ENCODE measurements around the gene EXD3.

The EXD3 gene

DNA sequence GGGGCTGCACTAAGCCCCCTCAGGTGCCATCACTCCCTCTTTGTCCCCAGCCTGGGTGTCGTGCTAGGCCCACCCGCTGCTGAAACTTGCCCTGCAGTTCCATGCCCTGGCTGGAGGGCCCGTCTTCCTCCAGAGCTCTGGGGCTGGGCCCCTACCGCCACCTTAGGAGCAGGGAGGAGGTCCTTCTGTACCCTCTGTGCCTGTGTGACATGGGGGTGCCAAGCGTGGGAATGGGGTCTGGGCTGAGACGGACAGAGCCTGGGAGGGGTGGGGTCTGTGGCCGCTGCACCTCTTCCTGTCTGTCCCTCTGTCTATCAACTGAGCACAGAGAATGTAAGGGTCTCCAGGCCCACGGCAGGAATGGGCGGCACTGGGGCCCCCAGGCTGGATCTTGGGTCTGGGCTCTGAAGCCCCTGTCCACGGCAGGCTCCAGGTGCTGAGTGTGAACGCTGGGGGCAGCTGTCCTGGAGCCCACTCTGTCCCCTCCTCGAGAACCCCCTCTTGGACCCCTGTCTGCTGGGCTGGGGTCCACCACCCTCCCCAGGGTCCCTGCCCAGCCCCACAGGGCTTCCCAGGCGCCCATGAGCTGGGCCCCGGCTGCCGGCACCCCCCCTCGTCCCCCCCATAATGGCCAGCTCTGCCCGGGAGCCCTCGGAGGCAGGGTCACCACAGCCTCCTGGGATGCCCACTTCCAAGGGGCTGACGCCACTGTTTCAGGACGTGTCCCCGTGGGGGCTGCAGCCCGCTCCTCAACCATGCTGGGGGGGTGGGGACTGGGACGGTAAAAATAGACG is 105.0 kb downstream of the EXD3 start:
- no peak for DNase-seq (ENCODE audit: low spot score)

GRCh38 chr9:137317021-137317717 is 105.8 kb downstream of the EXD3 start:
- no peak for DNase-seq (ENCODE audit: low spot score)

DNA sequence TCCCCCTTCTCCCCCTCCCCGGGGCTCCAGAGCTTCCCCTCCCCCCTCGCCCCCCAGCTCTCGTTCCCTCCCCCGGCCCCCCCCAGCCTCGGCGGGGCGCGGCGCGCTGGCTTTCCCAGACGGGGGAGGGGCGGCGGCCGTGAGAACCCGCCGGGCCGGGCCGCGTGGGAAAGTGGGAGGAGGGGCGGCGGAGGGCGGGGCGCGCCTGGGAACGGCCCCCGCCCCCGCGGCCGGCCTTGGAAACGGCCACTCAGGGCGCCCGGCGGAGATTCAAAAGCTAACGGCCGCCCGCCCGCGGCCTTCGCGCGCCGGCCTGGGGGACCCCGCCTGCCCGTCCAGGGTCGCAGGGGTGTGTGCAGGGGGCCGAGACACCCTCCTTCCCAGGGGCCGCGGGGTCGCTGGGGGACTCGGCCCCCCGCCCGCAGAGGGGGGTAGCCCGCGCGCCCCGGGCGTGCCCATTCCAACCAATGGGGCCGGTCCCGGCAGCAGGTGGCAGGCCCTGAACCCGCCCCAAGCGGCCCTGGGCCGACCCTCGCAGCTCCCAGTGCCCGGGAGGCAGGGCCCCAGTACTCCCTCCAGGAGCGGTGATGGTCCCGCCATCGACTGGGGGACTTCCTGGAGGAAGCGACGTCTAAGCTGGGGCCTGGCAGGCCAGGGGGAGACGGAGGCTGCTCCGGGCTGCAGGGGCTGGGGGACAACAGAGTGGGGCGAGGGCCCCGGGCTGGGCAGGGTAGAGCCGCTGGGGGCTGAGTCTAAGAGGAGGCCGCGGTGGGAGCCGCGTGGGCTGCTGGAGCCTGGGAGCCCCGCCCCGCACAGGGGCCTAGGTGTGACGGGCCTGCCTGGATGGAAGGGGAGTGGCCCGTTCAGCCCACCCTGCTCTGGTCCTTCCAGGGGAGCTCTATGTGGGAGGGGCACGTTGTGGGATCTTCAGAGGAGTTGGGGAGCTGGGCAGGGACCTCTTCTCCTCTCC is 106.7 kb downstream of the EXD3 start:
- no peak for DNase-seq (ENCODE audit: low spot score)

DNA sequence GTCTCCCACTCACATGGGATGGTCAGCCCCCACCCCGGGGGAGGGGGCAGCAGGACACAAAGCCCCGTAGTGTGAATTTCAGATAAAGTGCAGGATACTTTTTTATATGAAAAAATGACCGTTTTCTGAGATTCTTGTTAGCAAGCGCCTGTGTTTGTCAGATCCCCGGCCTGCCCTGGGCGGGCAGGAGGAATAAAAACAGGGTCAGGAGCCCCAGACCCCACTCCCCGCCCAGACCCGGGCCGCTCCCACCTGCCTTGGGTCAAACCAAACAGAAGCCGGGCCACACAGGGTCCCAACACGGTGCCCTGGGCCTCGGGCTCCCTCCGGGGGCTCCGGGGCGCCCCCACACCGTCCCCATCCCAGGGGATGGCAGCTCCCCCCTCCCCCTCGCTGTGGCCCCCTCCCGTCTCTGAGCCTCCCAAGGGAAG is 107.4 kb downstream of the EXD3 start:
- DNase-seq (ENCODE audit: low spot score) = no peak

- DNase-seq (ENCODE audit: low spot score) = no peak
Observed at GRCh38 chr9:137314561-137315560, 108.1 kb downstream of the EXD3 start.

GRCh38 chr9:137313956-137314560 is 108.9 kb downstream of the EXD3 start:
- no peak for DNase-seq (ENCODE audit: low spot score)

DNA sequence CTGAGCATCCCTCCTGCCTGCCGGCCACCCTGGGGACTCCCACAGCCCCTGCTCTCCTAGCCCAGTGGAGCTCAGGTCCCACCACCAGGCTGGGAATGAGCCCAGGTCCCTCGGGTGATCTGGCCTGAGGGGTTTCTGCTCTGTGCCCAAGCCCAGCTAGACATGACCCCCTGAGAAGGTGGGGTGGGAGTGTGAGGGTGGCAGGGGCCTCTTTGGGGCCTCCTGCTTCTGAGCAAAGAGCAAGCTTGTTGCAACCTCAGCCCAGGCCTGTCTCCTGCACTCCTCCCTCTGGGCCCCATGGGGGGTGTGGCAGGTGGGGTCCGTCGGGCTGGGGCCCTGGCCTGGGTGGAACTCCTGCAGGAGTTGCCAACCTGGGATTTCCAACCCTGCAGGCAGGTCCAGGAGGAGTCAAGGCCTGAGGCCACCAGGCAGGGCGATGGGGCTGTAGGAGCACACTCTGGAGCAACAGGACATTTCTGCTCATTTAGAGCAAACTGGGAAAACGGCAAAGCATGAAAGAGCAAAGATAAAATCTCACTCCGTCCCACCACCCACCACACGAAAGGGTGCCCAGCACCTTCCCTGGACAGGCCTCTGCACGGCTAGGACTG is 109.5 kb downstream of the EXD3 start:
- DNase-seq (ENCODE audit: low spot score) = no peak

DNA sequence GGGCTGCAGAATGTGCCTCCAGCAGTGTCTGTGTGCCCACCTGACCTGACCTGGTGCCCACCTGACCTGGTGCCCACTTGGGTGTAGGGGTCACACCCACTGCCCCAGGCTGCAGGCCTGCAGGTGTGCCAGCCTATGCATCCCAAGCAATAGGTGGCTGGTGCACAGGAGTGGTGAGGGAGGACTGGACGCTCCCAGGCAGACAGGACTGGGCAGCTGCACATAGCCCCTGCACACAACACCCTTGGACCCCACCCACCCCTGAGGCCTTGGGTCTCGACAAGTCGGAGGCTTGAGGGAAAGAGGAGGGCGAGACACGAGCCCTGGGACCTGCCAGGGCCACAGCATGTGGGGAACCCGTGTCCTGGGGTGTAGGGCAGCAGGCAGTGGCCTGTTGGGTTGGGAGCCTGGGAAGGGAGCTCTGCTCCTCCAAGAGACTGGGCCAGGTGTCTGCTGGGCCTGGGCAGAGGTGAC is 110.1 kb downstream of the EXD3 start:
- no peak for DNase-seq (ENCODE audit: low spot score)

- no peak for DNase-seq (ENCODE audit: low spot score)
Observed at GRCh38 chr9:137311986-137312851, 110.7 kb downstream of the EXD3 start.

- no peak for DNase-seq (ENCODE audit: low spot score)
Observed at GRCh38 chr9:137311171-137311985, 111.6 kb downstream of the EXD3 start.

- no peak for DNase-seq (ENCODE audit: low spot score)
Observed at GRCh38 chr9:137310189-137311052, 112.5 kb downstream of the EXD3 start.

DNA sequence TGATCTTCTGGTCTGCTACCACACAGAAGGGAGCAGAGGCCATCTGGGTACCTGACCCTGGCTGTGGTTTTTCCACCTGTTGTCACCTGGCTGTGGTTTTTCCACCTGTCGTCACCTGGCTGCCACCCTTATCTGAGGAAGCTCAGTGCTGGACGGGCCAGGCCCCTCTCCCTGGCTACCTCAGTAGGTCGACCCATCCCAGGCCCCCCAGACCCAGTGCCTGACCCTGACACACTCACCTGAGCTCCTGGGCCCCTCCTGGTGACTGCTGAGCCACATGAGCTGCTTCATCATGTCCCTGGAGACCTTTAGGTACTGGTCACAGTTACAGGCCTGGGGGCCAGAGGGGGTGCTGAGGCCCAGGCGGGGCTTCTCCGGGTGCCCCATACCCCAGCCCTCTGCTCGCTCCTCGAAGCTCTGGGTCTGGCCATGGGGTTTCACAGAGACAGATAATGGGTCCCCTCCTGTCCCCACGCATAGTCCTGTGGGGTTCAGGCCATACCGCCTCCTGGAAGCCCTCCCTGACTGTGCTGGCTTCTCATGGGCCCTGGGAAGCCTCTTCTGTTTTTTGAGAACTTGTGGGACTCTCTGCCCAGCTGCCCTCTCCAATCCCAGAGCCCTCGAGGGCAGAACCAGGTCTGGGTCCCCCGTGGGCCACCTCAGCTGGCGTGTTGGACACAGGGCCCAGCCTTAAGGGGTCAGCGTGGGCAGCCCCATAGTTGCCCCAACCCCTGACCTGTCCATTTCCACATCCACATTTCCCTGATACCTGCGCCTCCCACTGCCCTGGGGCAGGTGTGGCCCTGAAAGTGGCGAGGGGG is 113.4 kb downstream of the EXD3 start:
- DNase-seq (ENCODE audit: low spot score) = no peak

DNA sequence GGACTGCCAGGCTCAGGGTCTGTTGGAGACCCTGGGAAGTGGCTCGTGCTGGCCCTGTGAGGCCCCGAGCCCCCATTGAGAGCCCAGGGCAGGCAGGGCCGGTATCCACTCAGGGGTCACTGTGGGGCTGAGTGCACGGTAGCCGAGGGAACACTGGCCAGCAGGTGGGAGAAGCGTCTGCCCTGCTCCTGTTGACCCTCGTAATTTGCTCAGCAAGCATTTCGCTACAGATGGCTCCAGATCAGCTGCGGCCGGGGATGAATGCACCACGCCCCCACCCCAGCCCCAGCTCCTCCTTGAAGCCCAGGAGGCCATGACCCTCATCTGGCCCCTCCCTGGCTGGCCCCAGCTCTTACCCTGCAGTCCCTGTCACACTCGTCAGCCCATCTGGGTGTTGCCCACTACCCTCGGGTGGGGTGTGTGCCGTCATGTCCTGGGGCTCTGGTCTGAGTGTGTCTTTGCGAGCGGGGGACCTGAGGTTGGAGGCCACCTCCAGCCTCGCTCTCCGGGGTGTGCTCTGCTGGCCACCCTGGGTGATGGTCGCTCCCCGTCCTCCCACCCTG is 114.8 kb downstream of the EXD3 start:
- no peak for DNase-seq (ENCODE audit: low spot score)

GRCh38 chr9:137307255-137308056 is 115.5 kb downstream of the EXD3 start:
- no peak for DNase-seq (ENCODE audit: low spot score)

DNA sequence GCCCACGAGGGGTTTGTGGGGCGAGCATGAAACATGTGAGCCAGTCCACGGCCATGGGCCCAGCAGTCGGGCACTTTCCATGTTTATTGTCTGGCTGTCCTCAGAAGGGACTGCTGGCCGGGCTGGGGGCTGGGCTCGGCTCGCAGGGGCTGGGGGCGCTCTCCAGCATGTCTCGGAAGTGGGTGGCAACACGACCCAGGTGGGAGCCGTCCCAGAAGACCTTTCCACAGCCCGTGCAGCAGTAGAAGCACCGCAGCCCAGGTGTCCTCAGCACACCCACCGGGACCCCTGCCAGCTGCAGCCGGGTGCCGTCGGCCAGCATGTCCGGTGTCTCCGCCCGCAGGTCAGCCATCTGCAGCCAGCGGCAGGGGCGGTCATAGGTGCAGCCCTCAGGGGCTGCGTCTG is 116.1 kb downstream of the EXD3 start:
- no peak for DNase-seq (ENCODE audit: low spot score)
